NCI-H510A treated with DMSO at 0.1 percent for 48 hours (cell line): ENCODE data around the gene DDTL.
"Not testable (repeated sequence)": the region's sequence is repeated elsewhere in the genome, so short reads cannot be mapped to it uniquely, and the experiment has no call there.

Experiments
- DNase-seq: peaks from one replicate; lab custom pipeline; 2025; lab: John Stamatoyannopoulos, UW

Gene DDTL

GRCh38 chr22:23966568-23966967 is at the start of gene DDTL:
Gene DDTL (plus strand): TSS chr22:23966888. CDS start chr22:23966915, 27 bp downstream.
- DNase-seq, result not testable (repeated sequence)

GRCh38 chr22:23920267-23920611 is 46.4 kb upstream of the DDTL start:
- DNase-seq, result not testable (repeated sequence)

GRCh38 chr22:23921586-23922201 is 45.0 kb upstream of the DDTL start:
- DNase-seq, result not testable (repeated sequence)

GRCh38 chr22:23922921-23923320 is 43.8 kb upstream of the DDTL start:
- DNase-seq, result no peak

- no peak for DNase-seq
Observed at GRCh38 chr22:23925020-23925606, 41.6 kb upstream of the DDTL start.

GRCh38 chr22:23926561-23926960 is 40.1 kb upstream of the DDTL start:
- no peak for DNase-seq

- DNase-seq, result no peak
Observed at GRCh38 chr22:23938328-23939016, 28.2 kb upstream of the DDTL start.

GRCh38 chr22:23939017-23939357 is 27.7 kb upstream of the DDTL start:
- no peak for DNase-seq

GRCh38 chr22:23940166-23940565 is 26.5 kb upstream of the DDTL start:
- DNase-seq, result not testable (repeated sequence)

GRCh38 chr22:23947391-23947790 is 19.3 kb upstream of the DDTL start:
- not testable (repeated sequence) for DNase-seq

- not testable (repeated sequence) for DNase-seq
Observed at GRCh38 chr22:23949764-23950163, 16.9 kb upstream of the DDTL start.

- DNase-seq, result not testable (repeated sequence)
Observed at GRCh38 chr22:23951383-23951782, 15.3 kb upstream of the DDTL start.

- DNase-seq, result not testable (repeated sequence)
Observed at GRCh38 chr22:23952794-23953405, 13.8 kb upstream of the DDTL start.

GRCh38 chr22:23953485-23953884 is 13.2 kb upstream of the DDTL start:
- not testable (repeated sequence) for DNase-seq

GRCh38 chr22:23954193-23954990 is 12.3 kb upstream of the DDTL start:
- DNase-seq, result not testable (repeated sequence)

- not testable (repeated sequence) for DNase-seq
Observed at GRCh38 chr22:23954991-23955305, 11.7 kb upstream of the DDTL start.

- DNase-seq, result not testable (repeated sequence)
Observed at GRCh38 chr22:23955886-23956285, 10.8 kb upstream of the DDTL start.

- peak; percentile 23 for DNase-seq
Observed at GRCh38 chr22:23956301-23956900, 10.3 kb upstream of the DDTL start.

GRCh38 chr22:23961084-23961771 is 5.5 kb upstream of the DDTL start, which contains the start of gene GSTT2B:
Gene GSTT2B (minus strand): TSS chr22:23961195. CDS start chr22:23961131, 64 bp downstream.
- not testable (repeated sequence) for DNase-seq

- not testable (repeated sequence) for DNase-seq
Observed at GRCh38 chr22:23966094-23966493, 594 bp upstream of the DDTL start.

GRCh38 chr22:23969071-23969470 is 2.4 kb downstream of the DDTL start:
- DNase-seq, result no peak
